Urinary bladder (tissue), 4 donors: ENCODE measurements around the gene HTT. TPM values are rescaled to one million over a fixed set of nuclear protein-coding genes. Genes with fewer than 3 reads are reported as not detected.
"Not testable (repeated sequence)": the region's sequence is repeated elsewhere in the genome, so short reads cannot be mapped to it uniquely, and the experiment has no call there.

Experiments used
- DNase-seq: peaks from one replicate; pipeline ENCODE4 v3.0.0-alpha.2; 2015; ENCODE audit errors: extremely low spot score
- H3K27ac ChIP-seq: one replicate; pipeline ENCODE4 v1.5.1; 2013; ENCODE audit warnings: low read depth, mild to moderate bottlenecking, moderate library complexity
- H3K36me3 ChIP-seq: one replicate; pipeline ENCODE4 v1.6.1; 2013; ENCODE audit warnings: mild to moderate bottlenecking, moderate library complexity; ENCODE audit not compliant: insufficient read depth
- H3K4me1 ChIP-seq: one replicate; pipeline ENCODE4 v1.6.1; 2013; ENCODE audit warnings: mild to moderate bottlenecking, moderate library complexity; ENCODE audit not compliant: insufficient read depth
- H3K4me3 ChIP-seq: one replicate; pipeline ENCODE4 v1.5.1; 2013; ENCODE audit warnings: low read depth, low read length
- WGBS: extraction: QIAGEN DNeasy Blood & Tissue Kit; methylation state at CpG from one replicate; pipeline ENCODE4 v1.1.7; 2013; 5-methylcytosine and 5-hydroxymethylcytosine counted together
- polyA plus RNA-seq: library from polyadenylated mRNA; stranded (reverse); fragments of 200-250 nt; gene quantifications from one replicate; pipeline ENCODE4 v1.2.3, GENCODE V29; 2013
- total RNA-seq: library from RNA; depleted of rRNA; stranded (reverse); fragments of >200 nt; gene quantifications from one replicate; pipeline ENCODE4 v1.2.3, GENCODE V29; 2014
- donor health status: healthy with polysubstance abuse.
- donor health status: healthy.

The HTT gene
- total and polyA plus RNA-seq, 2 donors, result 14.7 to 80.4 TPM

DNA sequence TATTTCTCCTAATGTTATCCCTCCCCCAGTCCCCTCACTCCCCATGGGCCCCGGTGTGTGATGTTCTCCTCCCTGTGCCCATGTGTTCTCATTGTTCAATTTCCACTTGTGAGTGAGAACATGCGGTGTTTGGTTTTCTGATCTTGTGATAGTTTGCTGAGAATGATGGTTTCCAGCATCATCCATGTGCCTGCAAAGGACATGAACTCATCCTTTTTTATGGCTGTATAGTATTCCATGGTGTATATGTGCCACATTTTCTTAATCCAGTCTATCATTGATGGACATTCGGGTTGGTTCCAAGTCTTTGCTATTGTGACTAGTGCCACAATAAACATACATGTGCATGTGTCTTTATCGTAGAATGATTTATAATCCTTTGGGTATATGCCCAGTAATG is 86.6 kb downstream of the HTT start:
- WGBS, result 97% methylated on average over 4 of the region's 4 CpGs
- DNase-seq, H3K4me1 ChIP-seq, H3K36me3 ChIP-seq, H3K27ac ChIP-seq, H3K4me3 ChIP-seq: not testable (repeated sequence)

DNA sequence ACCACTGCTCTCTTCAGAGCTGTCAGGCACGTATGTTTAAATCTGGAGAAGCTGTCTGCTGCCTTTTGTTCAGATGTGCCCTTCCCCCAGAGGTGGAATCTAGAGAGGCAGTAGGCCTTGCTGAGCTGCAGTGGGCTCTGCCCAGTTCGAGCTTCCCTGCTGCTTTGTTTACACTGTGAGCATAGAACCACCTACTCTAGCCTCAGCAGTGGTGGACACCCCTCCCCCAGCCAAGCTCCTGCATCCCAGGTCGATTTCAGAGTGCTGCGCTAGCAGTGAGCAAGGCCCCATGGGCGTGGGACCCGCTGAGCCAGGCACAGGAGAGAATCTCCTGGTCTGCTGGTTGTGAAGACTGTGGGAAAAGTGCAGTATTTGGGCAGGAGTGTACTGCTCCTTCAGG is 92.0 kb downstream of the HTT start:
- WGBS, result 77% methylated on average over 6 of the region's 6 CpGs

DNA sequence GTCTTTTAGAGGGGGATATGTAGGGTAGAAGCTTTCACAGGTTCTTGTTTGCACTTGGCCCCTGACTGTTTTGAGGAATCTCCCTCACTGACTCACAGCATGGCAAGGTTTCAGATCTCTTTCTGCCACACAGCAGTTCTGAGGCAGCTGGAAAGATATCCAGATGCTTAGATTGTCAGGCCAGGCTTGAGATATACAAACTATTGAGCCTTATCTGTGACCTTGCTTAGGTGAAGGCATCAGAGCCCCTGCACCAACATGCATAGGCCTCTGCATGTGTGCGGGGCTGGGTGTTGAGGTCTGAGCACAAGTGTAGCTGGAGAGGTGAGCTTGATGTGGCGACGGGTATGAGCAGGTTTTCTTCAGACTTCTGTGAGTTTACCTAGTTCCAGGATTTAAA is 93.5 kb downstream of the HTT start:
- Histone ChIP-seq H3K36me3 (peaks cover 2% of the 10 kb centered on the region), H3K27ac (no peak overlapping the region), H3K4me3 (no peak overlapping the region), H3K4me1 (no peaks in the 10 kb centered on the region)
- no peak for DNase-seq
- 66% methylated on average over 3 of the region's 3 CpGs for WGBS

More for the DNA sequence above, 92.0 kb downstream of the HTT start:
- H3K27ac ChIP-seq, H3K4me3 ChIP-seq, H3K4me1 ChIP-seq, DNase-seq, H3K36me3 ChIP-seq: not testable (repeated sequence)

DNA sequence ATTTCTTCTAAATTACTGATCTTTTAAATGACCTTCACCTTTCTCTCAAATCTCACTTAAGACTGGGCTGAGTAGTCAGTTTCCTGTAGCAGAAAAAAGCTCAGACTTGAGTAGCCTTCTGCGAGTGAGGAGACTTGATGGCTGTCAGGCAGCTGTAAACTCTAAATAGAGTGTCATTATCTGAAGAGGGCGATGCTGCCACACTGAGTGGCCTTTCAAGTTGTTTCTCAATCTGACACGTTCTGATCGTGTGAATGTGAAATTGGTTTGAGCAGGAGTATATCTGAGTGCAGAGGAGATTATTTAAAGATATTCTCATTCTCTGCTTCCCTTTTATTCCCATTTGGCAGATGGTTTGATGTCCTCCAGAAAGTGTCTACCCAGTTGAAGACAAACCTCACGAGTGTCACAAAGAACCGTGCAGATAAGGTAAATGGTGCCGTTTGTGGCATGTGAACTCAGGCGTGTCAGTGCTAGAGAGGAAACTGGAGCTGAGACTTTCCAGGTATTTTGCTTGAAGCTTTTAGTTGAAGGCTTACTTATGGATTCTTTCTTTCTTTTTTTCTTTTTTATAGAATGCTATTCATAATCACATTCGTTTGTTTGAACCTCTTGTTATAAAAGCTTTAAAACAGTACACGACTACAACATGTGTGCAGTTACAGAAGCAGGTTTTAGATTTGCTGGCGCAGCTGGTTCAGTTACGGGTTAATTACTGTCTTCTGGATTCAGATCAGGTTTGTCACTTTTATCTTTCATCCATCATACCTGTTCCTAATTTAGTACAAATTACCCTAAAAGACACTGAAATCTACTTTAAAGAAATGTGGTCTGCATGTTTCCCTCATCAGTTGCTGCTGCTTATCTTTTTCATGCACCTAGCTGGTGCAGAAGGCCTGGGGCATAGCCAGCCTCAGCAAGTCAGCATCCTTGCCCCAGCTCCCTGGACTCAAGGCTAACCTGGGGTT is 100.2 kb downstream of the HTT start:
- no peak for DNase-seq
- 76% methylated on average over 12 of the region's 12 CpGs for WGBS
- peaks cover 5% of the 10 kb centered on the region for H3K36me3 ChIP-seq

DNA sequence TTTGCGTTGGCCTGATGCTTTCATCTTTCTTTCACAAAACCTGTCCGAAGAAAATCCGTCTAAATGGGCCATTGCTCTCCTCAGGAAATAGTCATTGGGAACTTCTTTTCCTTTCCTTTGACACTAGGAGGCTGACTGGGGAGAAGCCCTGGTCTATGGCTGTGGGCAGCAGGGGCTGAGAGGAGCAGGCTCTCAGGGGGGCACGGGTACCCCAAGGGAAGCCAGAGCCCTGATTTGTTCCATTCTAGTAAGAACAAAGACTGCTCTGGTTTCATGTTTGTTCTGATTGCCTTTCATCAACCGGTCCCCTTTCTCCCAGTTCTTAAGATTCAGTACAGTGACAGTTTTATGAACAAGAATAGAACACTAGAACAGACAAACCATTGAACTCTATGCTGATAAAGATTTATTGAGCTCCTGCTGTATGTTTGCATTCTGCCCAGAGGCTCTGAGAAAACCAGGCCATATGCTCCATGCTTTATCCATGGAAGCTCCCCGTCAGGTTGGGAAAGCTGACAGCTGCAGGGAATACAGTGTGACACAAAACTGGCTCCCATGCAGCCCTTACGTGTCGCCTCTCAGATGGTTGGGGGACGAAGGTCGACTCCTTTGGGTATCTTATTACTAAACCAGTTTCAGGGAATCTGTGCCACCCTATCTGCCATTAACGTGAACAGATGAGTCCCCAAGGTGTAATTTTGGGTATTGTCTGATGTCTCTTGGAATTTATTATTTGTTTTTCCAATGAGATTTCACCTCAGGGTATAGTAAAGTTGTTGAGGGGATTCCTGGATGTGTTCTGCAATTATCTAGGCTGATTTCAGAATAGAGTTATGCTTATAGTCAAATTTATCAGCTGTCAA is 102.1 kb downstream of the HTT start:
- peaks cover 6% of the 10 kb centered on the region for H3K36me3 ChIP-seq
- H3K4me3 ChIP-seq, result no peak overlapping the region
- H3K4me1 ChIP-seq, result no peaks in the 10 kb centered on the region
- no peak overlapping the region for H3K27ac ChIP-seq
- peak; percentile 6 for DNase-seq
- 68% methylated on average over 11 of the region's 11 CpGs for WGBS

More for the DNA sequence above, 100.2 kb downstream of the HTT start:
- H3K4me3 ChIP-seq, result no peak overlapping the region
- no peaks in the 10 kb centered on the region for H3K4me1 ChIP-seq
- H3K27ac ChIP-seq, result no peak overlapping the region

DNA sequence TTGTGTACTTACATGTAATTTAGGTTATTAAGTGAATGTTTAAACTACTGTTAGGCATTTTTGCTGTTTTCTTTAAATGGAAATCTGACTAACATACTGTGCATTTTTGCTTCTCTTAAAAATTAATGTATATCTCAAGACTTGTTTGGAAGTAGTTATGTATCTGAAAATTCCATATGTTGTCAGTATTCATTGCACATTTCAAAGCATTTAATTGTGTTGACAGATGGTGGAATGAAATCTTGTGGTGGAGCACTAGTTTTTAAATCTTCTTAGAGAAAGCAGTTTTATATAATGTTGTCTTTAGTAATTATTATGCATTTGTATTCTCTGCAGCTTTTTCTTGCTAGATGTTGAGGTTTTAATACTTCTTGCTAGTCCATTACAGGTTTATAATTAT is 102.9 kb downstream of the HTT start:
- Histone ChIP-seq H3K27ac (no peak overlapping the region), H3K4me3 (no peak overlapping the region), H3K36me3 (peaks cover 5% of the 10 kb centered on the region), H3K4me1 (no peaks in the 10 kb centered on the region)
- no peak for DNase-seq

DNA sequence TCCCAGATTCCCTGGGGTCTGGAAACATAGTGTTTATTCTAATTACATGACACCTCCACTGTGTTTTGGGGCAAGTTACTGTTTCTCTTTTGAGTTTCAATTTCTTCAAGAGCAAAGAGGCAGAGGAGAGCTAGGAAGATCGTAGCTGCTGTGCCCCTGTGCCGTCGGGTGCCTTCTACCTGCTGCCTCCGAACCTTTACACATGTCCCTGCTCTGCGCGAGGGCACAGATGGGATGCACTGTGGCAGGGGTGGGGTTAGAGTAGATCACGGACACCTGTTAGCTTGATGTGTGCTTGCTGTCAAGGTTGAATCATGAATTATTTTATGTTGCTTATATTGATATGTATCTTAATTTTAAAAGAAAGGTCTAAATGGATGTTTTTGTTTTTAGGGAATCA is 103.4 kb downstream of the HTT start:
- WGBS, result 94% methylated on average over 7 of the region's 7 CpGs
- peaks cover 5% of the 10 kb centered on the region for H3K36me3 ChIP-seq
- no peak overlapping the region for H3K4me3 ChIP-seq
- H3K27ac ChIP-seq, result no peak overlapping the region
- H3K4me1 ChIP-seq, result no peaks in the 10 kb centered on the region
- DNase-seq, result no peak

DNA sequence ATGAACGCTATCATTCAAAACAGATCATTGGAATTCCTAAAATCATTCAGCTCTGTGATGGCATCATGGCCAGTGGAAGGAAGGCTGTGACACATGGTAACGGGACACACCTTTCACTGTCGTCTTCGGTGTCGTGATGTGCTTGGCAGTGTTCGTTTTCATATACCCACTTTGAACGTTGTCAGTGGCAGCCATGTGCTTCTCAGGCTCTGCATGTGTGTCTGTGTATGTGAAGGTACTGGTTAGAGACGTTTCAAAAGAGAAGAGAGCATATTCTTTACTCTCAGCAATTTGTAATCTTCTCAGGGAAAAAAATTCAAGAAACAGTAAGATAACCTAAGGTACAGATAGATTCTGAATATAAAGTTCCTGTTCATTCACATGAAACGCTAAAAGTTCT is 103.9 kb downstream of the HTT start:
- Histone ChIP-seq H3K27ac (no peak overlapping the region), H3K4me3 (no peak overlapping the region), H3K4me1 (no peaks in the 10 kb centered on the region), H3K36me3 (peaks cover 3% of the 10 kb centered on the region)
- no peak for DNase-seq
- 89% methylated on average over 9 of the region's 9 CpGs for WGBS

DNA sequence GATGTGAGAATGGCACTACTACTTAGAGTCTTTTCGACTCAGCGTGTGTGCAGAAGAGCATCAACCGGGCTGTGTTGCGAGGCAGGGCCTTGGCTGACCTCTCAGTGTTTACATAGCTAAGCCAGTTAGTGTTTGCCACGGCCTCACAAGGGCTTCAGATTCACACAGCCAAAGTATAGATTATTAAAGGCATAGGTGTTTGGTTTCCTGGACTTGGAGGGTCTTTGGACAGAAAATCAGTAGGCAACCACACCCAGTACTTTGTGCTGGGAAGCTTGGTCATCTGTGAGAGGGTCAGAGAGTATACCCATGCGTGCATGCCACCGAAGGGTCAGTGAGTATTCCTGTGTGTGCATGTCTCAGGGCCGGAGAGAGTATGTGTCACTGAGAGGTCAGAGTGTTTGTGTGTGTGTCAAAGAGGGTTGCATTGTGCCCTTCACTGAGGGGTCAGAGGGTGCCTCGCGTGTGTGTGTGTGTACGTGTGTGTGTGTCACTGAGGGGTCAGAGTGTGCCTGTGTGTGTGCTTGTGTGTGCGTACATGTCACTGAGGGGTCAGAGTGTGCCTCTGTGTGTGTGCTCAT is 104.7 kb downstream of the HTT start:
- WGBS, result 69% methylated on average over 12 of the region's 12 CpGs
- Histone ChIP-seq H3K36me3 (peaks cover 1% of the 10 kb centered on the region), H3K4me3 (no peak overlapping the region), H3K4me1 (no peaks in the 10 kb centered on the region), H3K27ac (no peak overlapping the region)
- DNase-seq, result no peak

DNA sequence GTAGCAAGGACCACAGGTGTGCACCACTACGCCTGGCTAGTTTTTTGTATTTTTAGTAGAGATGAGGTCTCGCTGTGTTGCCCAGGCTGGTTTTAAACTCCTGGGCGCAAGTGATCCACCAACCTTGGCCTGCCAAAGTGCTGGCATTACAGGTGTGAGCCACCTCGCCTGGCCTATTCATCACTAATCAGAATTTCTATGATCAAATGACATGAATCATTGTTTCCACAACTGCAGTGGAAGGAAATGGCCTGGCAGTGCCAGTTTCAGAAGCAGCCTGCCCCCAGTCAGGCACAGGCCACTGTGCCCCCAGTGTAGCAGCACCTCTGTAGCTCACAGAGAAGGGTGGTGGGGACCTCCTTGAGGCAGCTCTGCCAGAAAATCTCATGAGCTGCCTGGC is 108.5 kb downstream of the HTT start:
- 94% methylated on average over 4 of the region's 4 CpGs for WGBS
- Histone ChIP-seq H3K27ac (no peak overlapping the region), H3K36me3 (peaks cover 3% of the 10 kb centered on the region), H3K4me3 (no peak overlapping the region), H3K4me1 (no peaks in the 10 kb centered on the region)
- no peak for DNase-seq

DNA sequence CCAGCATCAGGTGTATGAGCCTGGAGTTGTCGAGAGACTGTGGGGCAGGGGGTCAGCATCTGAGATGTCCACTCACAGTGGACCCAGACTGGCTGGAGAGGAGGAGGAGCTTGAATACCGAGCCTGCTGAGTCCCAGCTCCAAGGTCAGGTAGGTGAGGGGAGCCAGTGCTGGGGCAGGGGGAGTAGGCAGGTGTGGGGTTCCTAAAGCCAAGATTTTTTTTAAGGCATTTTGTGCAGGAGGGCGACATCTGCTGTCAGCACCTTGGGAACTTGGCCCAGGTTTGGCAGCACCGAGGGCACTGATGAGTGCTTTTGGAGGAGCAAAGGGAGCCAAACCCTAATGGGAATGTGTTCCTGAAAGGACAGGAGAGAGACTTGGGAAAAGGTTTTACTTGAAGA is 110.2 kb downstream of the HTT start:
- DNase-seq, result no peak
- no peaks in the 10 kb centered on the region for H3K4me1 ChIP-seq
- H3K36me3 ChIP-seq, result peaks cover 4% of the 10 kb centered on the region
- 91% methylated on average over 4 of the region's 4 CpGs for WGBS
- H3K4me3 ChIP-seq, result no peak overlapping the region
- H3K27ac ChIP-seq, result no peak overlapping the region

DNA sequence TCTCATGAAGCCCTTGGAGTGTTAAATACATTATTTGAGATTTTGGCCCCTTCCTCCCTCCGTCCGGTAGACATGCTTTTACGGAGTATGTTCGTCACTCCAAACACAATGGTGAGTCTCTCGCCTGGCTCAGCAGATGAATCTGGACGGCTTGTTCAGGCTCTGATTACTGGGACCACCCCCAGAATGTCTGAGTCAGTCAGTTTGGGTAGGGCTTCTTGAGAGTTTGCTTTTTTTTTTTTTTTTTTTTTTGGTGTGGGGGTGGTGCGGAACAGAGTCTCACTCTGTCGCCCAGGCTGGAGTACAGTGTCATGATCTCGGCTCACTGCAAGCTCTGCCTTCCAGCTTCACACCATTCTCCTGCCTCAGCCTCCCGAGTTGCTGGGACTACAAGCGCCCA is 112.1 kb downstream of the HTT start:
- DNase-seq, result no peak
- no peak overlapping the region for H3K27ac ChIP-seq
- 87% methylated on average over 11 of the region's 11 CpGs for WGBS
- H3K4me1 ChIP-seq, result no peaks in the 10 kb centered on the region
- H3K36me3 ChIP-seq, result peaks cover 3% of the 10 kb centered on the region
- H3K4me3 ChIP-seq, result no peak overlapping the region

DNA sequence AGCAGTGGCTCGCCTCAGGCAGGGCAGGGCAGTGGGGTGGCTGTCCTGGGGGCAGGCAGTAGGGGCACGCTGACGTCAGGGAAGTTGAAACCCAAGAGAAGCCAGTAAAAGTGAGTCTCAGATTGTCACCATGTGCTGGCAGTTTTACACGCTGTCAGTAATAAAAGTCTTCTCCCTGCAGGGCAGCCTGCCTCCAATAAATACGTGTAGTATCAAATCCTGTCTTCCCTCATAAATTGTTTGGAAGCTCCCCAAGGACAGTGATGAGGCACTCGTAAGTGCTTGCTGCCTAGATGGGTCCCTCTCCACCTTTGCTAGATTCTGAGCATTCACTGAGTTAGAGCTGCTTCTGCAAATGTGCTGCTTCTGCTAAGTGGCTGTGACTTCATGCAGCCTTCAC is 113.6 kb downstream of the HTT start:
- 74% methylated on average over 6 of the region's 6 CpGs for WGBS
- H3K4me1 ChIP-seq, result no peaks in the 10 kb centered on the region
- no peak overlapping the region for H3K4me3 ChIP-seq
- H3K27ac ChIP-seq, result no peak overlapping the region
- peaks cover 3% of the 10 kb centered on the region for H3K36me3 ChIP-seq
- no peak for DNase-seq
